ENCODE data around the gene DST.

The DST gene

DNA sequence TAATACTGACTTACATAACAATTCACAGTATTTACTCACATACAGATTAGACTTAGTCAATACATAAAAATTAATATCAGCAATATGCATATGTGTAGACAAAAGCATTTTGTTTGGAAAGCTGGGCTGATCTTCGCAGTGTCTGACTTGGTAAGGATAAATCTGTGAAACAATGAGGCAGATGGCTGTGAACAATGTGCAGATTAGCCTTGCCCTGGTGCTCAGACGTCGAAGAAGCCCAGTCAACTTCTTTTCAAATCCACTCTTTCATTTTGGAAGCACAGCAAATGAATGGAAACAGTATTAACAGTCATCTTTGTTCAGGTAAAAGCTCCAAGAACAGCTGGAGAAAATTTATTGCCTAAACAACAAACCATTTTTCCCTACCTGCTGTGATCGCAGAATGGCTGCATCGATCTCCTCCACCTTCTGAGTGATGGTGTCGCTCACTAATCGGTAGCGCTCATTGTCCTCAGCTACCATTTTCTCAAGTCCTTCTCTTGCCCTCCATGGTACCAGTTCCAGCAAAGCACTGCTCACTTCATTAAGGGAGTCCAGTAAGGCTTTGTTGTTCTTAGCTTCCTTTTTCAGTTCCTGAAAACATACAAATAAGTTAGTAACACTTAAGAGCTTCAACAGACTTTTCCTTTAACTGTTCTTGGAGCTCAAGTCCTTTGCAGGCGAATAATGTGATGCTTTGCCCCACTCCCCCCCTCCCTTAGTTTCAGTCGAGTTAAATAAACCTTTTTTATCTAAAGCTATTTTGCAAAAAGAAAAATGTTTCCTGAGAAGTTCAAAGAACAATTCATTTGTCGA lies 116.5 kb downstream of the DST start:
- H2AFZ ChIP-seq (ENCODE audit: low read length), result no peak overlapping the region
- peaks cover 5% of the 10 kb centered on the region for H3K4me1 ChIP-seq (ENCODE audit: insufficient read depth, low read length, poor library complexity, severe bottlenecking)
- H3K9ac ChIP-seq (ENCODE audit: low read depth, low read length, poor library complexity, severe bottlenecking), result no peak overlapping the region
- H3K9me3 ChIP-seq (ENCODE audit: insufficient read depth, low read depth, low read length), result no peaks in the 10 kb centered on the region
- H3K9me2 ChIP-seq (replicated peaks; ENCODE audit: low read depth, low read length), result no peaks in the 10 kb centered on the region
- no peak for TF ChIP-seq EZH2phosphoT487 (IDR thresholded peaks at IDR 0.05; ENCODE audit: borderline replicate concordance)
- TF ChIP-seq, protein P1, sequence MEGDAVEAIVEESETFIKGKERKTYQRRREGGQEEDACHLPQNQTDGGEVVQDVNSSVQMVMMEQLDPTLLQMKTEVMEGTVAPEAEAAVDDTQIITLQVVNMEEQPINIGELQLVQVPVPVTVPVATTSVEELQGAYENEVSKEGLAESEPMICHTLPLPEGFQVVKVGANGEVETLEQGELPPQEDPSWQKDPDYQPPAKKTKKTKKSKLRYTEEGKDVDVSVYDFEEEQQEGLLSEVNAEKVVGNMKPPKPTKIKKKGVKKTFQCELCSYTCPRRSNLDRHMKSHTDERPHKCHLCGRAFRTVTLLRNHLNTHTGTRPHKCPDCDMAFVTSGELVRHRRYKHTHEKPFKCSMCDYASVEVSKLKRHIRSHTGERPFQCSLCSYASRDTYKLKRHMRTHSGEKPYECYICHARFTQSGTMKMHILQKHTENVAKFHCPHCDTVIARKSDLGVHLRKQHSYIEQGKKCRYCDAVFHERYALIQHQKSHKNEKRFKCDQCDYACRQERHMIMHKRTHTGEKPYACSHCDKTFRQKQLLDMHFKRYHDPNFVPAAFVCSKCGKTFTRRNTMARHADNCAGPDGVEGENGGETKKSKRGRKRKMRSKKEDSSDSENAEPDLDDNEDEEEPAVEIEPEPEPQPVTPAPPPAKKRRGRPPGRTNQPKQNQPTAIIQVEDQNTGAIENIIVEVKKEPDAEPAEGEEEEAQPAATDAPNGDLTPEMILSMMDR (conservative IDR thresholded peaks at IDR 0.05; ENCODE audit: low read length), result no peak
- no peak overlapping the region for H3K4me2 ChIP-seq (ENCODE audit: low read depth, low read length, poor library complexity, severe bottlenecking)
- no peaks in the 10 kb centered on the region for H3K79me2 ChIP-seq (ENCODE audit: insufficient read depth, low read length)
- no peak overlapping the region for H3K4me3 ChIP-seq (ENCODE audit: low read length, poor library complexity, severe bottlenecking)
- no peaks in the 10 kb centered on the region for H3K27me3 ChIP-seq (ENCODE audit: insufficient read depth, low read length, poor library complexity, severe bottlenecking)
- peaks cover 21% of the 10 kb centered on the region; the same call in 1 of the 2 replicates for H3K36me3 ChIP-seq (ENCODE audit: insufficient read depth, low read length)
- H4K20me1 ChIP-seq (ENCODE audit: insufficient read depth, low read length, poor library complexity, severe bottlenecking), result no peaks in the 10 kb centered on the region
- no peaks in the 10 kb centered on the region for H3F3A ChIP-seq (ENCODE audit: low read depth)

DNA sequence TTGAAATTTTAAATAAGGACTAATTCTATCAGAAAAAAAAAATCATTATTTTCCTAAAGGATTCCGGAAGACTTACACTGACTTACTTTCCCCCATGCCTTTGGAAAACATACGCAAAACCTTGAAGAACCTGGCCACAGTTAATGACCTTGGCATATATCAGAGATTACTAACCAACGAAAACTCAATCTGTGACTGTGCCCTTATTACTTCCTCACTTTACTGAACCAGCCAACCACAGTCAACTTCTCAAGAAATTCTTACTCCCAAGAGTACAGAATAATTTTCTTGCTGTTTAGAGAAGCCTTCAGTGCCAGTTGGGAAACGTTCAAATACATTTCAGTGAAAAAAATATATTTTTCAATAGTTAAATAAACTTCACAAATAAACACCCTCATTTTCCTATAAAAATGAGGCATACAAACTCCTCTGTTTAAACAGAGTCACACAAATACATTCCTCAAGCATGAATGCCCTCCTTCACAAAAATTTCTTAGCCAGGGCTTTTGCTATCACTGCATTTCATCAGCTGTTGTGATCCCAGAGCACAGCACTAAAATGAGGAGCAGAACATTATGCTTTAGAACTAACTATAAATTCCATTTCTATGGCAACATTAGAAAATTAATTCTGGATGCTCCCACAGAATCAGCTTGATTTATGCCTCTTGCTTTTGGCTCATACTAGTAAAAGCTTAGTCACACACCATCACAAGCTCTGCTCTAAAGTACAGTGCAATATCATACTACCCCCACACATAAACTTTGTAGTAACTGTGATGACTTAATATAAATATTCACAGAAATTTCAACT lies 117.6 kb downstream of the DST start:
- Histone ChIP-seq H3K27me3 (ENCODE audit: insufficient read depth, low read length, poor library complexity, severe bottlenecking) (no peaks in the 10 kb centered on the region), H3K9me3 (ENCODE audit: insufficient read depth, low read depth, low read length) (no peaks in the 10 kb centered on the region), H3K4me2 (ENCODE audit: low read depth, low read length, poor library complexity, severe bottlenecking) (no peak overlapping the region), H3K79me2 (ENCODE audit: insufficient read depth, low read length) (no peaks in the 10 kb centered on the region), H3K4me1 (ENCODE audit: insufficient read depth, low read length, poor library complexity, severe bottlenecking) (peaks cover 5% of the 10 kb centered on the region), H3F3A (ENCODE audit: low read depth) (no peaks in the 10 kb centered on the region), H3K36me3 (ENCODE audit: insufficient read depth, low read length) (peaks cover 24% of the 10 kb centered on the region; the same call in 1 of the 2 replicates), H3K9me2 (replicated peaks; ENCODE audit: low read depth, low read length) (no peaks in the 10 kb centered on the region), H3K9ac (ENCODE audit: low read depth, low read length, poor library complexity, severe bottlenecking) (no peak overlapping the region), H3K4me3 (ENCODE audit: low read length, poor library complexity, severe bottlenecking) (no peak overlapping the region), H4K20me1 (ENCODE audit: insufficient read depth, low read length, poor library complexity, severe bottlenecking) (no peaks in the 10 kb centered on the region), H2AFZ (ENCODE audit: low read length) (no peak overlapping the region)
- no peak for TF ChIP-seq EZH2phosphoT487 (IDR thresholded peaks at IDR 0.05; ENCODE audit: borderline replicate concordance)

DNA sequence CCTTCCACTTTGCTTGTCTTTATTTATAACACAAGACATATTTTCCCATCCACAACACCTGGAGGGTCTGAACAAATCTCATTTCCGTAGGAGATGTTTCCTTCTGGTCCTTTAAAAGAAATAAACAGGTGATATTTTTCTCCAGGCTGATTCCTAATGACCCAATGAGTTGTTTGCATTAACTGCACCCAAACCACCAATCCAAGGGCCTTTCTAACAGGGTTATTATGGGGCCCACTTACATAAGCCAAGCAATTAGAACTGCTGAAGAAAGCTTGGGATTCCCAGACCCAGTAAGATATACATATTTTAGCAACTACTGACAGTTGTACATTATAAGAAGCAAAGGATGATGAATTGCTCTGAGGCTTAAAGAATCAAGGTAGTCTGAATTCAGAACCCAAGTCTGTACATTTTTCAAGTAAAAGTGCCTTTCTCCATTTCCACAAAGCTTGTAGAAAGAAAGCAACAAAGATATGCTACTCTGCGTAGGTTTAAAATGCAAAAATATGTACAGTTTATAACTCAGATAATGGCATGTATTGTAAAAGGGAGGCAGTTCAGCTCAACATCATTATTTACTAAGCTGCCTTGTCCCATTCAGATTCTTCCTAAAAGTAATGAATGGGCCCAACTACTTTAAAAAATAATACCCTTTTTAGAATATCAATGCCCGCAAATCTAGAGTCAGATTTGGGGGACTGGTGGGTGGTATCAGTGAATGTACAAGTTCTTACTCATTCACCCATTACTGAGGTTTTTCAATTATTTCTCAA lies 120.0 kb downstream of the DST start:
- Histone ChIP-seq H2AFZ (ENCODE audit: low read length) (no peak overlapping the region), H3K36me3 (ENCODE audit: insufficient read depth, low read length) (peaks cover 26% of the 10 kb centered on the region; the same call in 1 of the 2 replicates), H3K9me3 (ENCODE audit: insufficient read depth, low read depth, low read length) (no peaks in the 10 kb centered on the region), H3K4me2 (ENCODE audit: low read depth, low read length, poor library complexity, severe bottlenecking) (no peak overlapping the region), H3K9ac (ENCODE audit: low read depth, low read length, poor library complexity, severe bottlenecking) (no peak overlapping the region), H3K4me3 (ENCODE audit: low read length, poor library complexity, severe bottlenecking) (no peak overlapping the region), H4K20me1 (ENCODE audit: insufficient read depth, low read length, poor library complexity, severe bottlenecking) (no peaks in the 10 kb centered on the region), H3K4me1 (ENCODE audit: insufficient read depth, low read length, poor library complexity, severe bottlenecking) (peaks cover 5% of the 10 kb centered on the region), H3K9me2 (replicated peaks; ENCODE audit: low read depth, low read length) (no peaks in the 10 kb centered on the region), H3K27me3 (ENCODE audit: insufficient read depth, low read length, poor library complexity, severe bottlenecking) (no peaks in the 10 kb centered on the region), H3F3A (ENCODE audit: low read depth) (no peaks in the 10 kb centered on the region), H3K79me2 (ENCODE audit: insufficient read depth, low read length) (no peaks in the 10 kb centered on the region)
- TF ChIP-seq, protein P1 (conservative IDR thresholded peaks at IDR 0.05; ENCODE audit: low read length), result no peak
- TF ChIP-seq EZH2phosphoT487 (IDR thresholded peaks at IDR 0.05; ENCODE audit: borderline replicate concordance), result no peak

Data from Loucy (cell line).